GM18858 (cell line): Measurements from ENCODE around the gene CACNG7.
"Not testable (repeated sequence)": the region's sequence is repeated elsewhere in the genome, so short reads cannot be mapped to it uniquely, and the experiment has no call there.

Source experiments
- ATAC-seq: cut with Tn5 transposase; IDR thresholded peaks from one replicate; pipeline ENCODE4 v1.9.1; 2021; ENCODE audit not compliant: unreplicated experiment

The CACNG7 gene

DNA sequence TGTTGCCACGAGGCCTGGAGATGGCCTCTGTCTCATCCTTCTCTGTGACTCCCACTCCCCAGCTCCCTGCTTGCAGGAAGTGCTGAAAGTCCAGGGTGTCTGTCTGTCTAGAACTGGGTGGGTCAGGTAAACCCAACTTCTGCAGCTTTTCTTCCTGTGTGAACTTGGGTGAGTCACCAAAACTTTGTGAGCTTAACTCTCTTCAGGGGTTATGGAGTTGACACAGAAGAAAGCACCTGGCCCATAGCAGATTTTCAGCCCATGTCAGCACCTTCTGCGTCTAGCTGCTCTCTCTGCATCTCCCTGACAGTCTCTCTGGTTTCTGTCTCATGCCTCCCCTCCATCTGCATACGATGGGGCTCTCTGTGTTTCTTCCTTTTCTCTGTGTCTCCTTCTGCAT is 4.2 kb upstream of the CACNG7 start:
- ATAC-seq: no peak

DNA sequence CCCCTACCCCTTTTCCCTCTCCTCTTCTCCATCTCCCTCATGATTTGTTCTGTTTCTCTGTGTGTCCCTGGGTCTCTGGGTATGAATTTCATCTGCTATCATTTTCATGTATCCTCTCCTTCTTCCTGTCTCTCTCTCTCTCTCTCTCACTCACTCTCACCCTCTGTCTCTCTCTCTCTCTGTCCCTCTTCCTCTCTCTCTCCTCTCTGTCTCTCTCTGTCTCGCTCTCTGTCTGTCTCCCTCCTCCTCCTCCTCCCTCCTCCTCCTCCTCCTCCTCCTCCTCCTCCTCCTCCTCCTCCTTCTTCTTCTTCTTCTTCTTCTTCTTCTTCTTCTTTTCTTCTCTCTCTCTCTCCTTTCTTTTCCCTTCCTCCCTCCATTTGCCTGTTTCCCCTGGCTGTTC is 3.3 kb upstream of the CACNG7 start:
- no peak for ATAC-seq

DNA sequence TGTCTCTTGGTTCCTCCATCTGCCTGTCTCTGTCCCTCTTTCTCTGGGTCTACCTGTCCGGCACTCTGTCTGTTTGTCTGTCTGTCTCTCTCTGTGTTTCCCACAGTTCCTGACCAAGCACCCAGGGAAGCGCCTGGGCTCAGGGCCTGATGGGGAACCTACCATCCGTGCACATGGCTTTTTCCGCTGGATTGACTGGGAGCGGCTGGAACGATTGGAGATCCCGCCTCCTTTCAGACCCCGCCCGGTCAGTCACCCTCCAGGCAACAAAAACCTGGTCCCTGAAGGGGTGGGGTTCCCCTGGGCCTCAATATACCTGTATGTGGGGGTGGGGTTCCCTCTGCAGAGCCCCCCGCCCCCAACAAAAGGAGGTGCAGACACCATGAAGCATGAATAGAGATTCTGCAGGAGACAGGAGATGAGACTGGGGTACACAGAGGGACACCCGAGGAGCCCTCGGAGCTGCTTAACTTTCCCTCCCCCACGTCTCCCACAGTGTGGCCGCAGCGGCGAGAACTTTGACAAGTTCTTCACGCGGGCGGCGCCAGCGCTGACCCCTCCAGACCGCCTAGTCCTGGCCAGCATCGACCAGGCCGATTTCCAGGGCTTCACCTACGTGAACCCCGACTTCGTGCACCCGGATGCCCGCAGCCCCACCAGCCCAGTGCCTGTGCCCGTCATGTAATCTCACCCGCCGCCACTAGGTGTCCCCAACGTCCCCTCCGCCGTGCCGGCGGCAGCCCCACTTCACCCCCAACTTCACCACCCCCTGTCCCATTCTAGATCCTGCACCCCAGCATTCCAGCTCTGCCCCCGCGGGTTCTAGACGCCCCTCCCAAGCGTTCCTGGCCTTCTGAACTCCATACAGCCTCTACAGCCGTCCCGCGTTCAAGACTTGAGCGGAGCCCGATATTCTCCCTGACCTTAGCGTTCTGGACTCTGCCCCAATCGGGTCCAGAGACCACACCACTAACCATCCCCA is 2.6 kb upstream of the CACNG7 start:
- ATAC-seq: no peak

DNA sequence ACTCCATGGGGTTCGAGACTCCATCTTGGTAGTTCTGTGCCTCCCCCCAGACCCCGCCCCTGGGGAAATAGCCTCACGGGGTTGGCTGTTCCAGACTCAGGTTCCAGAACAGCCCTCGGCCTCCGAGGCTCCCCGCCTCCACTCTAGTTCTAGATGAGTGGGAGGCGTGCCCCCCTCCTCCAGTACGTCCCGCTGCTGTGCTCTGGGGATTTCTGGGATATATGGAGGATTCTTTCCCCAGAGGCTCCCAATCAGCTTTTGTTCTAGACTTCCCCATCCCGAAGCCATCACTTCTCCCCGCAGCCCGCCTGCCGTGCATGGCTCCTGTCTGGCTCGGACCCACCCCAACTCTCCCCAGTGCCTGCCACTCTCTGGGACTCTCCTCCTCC is 1.9 kb upstream of the CACNG7 start:
- no peak for ATAC-seq

DNA sequence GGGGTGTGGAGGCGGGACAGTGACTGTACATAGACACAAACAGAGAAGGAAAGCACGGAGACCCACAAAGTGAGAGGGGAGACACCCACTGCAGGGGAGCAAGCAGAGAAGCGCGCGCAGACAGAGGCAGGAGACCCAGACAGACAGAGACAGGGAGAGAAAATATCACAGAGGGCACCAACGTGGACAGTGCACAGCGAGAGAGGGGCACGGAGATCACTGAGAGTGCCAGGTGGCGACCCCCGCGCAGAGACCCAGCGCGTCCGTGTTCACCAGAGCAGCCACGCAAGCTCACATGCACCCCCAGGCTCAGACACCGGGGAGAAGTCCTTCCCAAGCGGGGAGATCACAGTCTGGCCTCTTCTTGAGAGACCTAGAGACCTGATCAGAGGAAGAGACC is 1.4 kb upstream of the CACNG7 start:
- ATAC-seq: no peak

DNA sequence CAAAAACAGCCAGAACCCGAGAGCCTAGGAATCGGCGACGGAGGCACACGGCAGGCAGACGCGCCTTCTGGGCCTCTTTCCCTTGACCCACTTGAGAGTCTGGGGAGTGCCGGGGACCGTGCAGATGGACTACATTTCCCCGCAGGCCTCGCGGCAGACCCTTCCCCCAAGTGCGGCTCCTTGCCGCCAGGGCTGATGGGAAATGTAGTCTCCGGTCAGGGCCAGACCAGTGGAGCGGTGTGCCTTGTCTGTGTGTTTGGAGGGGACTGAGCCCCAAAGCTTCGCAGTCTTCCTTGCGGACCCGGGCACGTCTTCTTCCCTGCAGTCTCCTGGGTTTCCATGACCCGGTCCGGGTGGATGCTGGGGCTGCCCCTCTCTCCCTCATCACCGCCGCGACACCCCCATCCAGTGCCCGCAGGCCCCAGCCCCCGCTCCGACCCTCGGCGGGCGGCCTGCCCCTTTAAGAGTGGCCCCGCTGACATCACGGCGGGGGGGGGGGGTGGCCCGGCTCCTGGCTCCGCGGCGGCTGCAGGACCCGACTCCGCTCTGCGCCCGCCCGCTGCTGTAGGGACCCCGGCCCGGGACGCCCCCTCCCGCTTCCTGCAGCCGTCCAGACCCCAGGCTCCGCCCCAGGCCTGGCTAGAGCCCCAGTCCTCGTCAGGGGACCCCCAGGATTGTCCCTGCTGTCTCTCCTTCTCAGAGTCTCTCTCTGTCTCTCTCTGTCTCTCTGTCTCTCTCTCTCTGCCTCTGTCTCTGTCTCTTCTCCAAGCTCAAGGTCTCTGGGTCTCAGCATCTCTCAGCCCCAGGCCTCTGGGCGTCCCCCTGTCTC is 758 bp upstream of the CACNG7 start:
- ATAC-seq: no peak

DNA sequence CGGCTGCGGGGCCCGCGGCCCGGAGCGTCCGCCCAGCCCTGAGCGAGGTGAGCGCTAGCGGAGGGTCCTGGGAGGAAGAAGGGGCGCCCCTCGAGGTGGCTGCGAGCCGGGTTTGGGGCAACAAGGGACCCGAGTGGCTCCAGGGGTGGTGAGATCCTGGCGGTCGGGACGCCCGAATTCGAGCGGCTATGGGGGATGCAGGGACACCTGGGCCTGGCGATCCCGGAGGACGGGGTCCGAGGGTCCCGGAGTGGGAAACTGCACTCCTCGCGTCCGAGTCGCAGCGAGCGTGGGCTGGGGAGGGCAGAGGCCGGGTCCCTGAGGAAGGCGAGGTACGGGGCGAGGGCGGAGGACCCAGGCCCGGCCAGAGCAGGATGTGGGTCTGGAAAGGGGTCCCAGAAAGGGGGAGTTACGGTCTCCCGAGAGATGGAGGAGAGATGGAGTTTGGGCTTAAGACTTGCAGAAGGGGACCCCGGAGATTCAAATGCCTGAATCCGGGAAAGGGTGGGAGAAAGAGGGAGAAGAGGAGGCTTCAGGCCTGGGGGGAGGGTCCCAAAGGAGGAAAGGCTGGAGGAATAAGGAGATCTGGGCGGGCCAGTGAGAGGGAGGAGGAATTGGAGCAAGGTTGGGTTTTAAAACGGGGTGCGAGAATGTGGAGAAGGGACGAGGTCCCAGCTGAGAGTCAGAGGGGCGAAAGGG is 542 bp downstream of the CACNG7 start:
- ATAC-seq: no peak

DNA sequence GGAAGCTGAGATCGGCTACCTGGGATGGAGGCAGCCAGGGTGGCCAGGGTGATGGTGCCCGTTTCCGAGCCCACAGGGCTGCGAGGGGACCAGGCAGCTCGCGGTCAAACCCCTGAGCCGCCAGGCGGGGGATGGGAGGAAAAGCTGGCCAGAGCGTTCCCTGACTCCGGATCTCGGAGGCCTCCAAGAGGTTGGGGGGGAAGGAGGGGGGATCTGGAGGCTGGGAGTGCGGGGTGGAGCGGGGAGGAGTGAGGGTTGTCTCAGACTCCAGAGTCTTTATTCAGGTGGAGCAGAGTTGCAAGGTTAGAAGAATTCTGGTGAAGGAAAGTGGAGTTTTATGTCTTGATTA is 1.1 kb downstream of the CACNG7 start:
- no peak for ATAC-seq

DNA sequence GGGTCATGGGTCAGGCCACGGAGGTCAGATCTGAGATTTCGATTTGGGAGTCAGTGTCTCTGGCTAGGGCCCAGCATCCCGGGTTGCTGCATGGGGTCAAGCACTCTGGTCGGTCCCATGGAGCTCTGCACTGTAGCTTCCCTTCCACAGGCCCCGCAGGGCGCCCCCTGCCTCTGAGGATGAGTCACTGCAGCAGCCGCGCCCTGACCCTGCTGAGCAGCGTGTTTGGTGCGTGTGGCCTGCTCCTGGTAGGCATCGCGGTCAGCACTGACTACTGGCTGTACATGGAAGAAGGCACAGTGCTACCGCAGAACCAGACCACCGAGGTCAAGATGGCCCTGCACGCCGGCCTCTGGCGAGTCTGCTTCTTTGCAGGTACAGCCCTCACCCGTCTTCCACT is 3.6 kb downstream of the CACNG7 start:
- no peak for ATAC-seq

DNA sequence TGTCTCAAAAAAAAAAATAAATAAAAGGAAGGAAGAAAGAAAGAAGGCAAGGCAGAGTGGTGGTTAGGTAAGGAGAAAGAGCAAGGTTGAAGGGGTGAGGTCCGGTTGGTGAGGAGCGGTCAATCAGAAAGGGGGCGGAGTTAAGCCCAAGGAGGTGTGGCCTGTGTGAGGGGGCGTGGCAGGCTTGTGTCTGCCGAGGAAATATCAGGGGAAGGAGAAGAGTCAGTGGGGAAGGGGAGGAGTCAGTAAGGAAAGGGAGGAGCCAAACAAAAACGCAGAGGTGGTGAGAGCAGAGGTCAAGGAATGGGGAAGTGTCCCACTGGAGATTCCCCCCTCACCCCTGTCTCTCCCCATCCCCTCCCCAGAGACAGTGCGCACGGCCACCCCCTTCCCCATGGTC is 5.9 kb downstream of the CACNG7 start:
- ATAC-seq: no peak

DNA sequence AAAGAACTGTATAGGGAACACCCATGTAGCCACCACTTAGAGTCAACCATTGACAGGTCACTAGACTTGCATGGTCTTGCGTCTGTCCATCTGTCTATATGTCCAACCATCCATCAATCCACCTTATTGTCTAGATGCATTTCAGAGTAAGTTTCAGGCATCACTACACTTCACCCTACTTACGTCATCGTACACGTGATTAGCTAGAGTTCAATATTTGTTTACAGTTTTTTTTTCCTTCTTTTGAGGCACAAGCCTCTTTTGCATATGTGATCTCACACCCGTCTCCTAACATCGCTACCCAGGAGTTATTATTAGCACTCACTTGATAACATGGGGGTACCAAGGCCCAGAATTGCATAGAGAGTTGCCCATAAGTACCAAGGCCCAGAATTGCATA is 6.9 kb downstream of the CACNG7 start:
- no peak for ATAC-seq

DNA sequence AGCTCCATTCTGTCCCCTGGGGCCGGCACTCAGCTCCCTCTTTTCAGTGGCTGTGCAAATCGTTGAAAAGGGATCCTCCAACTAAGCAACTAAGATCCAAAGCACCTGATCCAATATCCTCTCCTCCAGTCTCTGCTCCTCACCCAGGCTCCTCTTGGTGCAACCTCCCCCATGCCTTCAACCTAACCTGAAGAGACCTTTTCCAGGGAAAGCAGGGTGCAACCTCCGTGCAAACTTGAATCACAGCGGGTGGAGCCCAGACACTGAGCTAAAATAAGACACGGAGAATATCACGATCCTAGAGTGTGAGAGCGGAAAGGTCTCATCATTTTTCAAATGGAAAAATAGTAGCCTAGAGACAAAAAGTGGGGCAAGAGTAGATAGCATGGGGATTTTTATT is 8.3 kb downstream of the CACNG7 start:
- ATAC-seq: no peak

DNA sequence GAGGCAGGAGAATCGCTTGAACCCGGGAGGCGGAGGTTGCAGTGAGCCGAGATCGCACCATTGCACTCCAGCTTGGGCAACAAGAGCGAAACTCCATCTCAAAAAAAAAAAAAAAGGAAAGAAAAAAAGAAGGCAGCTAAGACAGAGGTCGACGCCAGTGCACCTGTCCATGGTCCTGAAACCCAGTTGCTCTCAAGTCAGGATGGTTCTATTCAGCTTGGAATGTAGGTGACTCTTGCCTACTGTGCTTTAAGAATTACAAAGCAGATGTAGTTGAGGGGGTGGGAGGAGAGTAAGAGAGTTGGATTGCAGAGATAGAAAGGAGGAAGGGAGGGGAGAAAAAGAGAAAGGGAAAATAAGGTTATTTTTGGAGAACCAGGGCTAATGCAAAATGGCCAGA is 18.7 kb downstream of the CACNG7 start:
- ATAC-seq: no peak

DNA sequence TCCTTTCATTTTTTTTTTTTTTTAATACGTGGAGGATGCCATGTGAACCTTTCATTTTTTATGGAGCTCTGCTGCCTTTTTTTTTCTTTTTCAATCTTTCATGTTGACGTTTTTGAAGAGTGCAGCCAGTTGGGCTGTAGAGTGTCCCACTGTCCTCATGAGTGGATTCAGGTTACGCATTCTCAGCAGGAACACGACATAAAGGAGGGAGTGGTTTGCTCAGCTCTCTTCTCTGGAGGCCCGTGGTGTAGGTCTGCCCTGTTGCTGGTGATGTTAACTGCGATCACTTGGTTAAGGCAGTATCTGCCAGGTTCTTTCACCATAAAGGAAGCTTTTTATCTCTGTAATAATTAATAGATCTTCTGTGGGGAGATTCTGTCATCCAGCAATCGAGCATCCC is 27.0 kb downstream of the CACNG7 start:
- ATAC-seq: no peak

DNA sequence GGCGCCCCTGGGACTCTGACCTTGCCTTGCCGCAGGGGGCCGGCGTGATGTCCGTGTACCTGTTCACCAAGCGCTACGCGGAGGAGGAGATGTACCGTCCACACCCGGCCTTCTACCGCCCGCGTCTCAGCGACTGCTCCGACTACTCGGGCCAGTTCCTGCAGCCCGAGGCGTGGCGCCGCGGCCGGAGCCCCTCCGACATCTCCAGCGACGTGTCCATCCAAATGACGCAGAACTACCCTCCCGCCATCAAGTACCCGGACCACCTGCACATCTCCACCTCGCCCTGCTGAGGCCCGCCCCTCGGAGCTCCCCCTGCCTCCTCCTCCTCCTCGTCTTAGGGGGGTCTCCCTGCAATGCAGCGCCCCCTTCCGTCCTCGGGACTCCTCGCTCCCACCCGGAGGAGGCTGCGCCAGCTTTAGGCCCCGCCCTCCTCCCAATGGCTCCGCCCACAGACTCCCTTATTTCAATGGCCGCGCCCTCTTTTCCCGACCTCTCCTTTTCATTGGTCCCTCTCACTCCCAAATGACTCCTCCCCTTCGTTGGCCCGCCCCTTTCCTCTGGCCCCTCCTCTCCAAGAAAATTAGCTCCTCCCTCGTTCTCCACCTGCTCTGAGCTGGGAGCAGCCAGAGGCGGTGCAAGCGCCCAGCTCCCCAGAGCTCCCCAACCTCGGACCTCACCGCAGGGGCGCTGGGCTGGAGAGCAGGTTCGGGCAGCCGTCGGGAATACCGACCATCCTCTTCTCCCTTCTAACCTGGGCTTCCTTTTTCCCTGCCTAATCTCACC is 33.1 kb downstream of the CACNG7 start:
- no peak for ATAC-seq

DNA sequence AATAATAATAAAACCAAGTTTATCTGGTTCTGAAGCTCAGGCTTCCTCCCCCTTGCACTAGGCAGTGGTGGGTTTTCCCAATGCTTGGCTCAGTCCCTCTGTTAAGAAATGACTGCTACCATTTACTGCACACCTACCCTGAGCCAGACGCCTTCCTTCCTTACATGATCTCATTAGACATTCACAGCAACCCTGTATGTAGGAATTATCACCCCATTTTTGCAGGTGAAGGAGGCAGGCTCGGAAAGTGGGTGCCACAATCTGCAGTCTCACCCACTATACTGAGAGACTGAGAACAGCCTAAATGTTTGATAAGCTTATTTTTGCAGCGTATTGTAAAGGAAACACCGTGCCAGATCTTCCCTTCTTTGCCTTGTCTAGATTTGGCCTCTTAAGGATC is 35.3 kb downstream of the CACNG7 start:
- no peak for ATAC-seq

DNA sequence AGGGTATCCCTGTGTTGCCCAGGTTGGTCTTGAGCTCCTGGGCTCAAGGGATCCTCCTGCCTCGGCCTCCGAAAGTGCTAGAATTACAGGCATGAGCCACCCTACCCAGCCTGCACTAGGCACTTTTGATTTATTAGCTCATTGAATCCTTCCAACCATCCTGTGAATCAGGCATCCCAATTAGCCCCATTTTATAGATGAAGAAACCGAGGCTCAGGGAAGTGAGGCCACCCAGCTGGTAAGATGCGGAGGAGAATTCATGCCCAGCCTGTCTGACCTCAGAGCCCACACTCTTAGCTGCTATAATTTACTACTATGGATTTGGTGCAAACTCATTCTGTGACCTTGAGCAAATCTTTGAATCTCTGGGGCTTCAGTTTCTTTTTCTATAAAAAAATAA is 35.9 kb downstream of the CACNG7 start:
- ATAC-seq: no peak

DNA sequence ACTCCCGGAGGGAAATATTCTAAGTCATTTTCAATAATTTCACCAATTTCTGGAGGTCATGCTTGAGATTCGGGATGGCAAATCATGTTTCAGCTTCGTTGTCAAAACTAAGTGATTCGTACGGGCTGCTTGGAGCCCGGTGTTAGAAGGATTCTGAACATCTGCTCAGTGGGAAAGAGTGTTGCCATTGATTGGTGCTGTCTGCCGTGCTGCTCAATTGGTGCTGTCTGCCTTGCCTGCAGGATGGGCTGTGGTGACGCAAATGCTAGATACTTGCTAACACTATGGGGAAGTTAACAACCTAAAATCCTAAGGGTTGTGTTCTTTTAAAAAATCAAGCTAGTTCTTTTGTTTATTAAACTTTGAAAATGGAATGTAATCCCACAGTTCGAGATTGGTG is 36.4 kb downstream of the CACNG7 start:
- ATAC-seq: no peak

DNA sequence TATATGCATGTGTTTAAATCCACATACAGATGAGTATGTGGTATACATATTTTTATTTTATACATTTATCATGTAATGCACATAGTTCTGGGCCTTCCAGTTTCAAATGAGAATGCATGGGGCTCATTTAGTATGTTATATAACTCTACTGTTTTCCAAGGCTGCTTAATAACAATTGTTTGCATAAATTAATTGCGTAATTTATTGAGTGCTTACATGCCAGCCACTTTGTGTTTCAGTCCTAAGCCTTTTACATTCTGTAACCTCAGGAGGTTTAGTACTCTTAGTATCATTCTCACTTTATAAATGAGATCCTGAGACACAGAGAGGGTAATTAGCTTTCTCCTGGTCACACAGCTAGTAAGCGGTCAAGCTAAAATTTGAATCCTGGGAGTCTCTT is 36.9 kb downstream of the CACNG7 start:
- no peak for ATAC-seq

DNA sequence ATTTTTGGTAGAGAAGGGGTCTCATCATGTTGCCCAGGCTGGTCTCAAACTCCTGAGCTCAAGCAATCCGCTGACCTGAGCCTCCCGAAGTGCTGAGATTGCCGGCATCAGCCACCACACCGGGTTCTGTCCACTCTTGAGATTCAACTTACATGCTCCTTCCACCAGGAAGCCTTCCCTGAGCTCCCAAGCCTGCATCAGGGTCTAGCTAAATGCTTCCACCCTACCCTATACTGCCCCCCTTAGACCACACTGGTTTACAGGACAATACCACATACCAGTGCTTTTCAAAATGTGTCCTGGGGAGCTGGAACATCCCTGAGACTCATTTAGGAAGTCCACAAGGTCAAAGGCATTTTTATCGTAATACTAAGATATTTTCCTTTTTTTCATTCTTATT is 38.5 kb downstream of the CACNG7 start:
- ATAC-seq: no peak

DNA sequence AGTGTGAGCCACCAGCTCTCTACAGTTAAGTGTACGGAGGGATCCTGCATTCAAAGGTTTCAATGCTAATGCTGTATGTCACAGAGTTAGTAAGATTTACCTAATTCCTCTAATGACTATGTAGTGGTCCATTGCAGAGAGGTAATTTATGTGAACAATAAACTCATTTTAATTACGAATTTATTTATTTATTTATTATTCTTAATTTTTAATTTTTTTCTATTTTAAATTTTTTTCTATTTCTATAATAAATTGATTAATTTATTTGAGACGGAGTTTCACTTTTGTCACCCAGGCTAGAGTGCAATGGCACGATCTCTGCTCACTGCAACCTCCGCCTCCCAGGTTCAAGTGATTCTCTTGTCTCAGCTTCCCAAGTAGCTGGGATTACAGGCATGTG is 39.5 kb downstream of the CACNG7 start:
- ATAC-seq: not testable (repeated sequence)
